ENCODE data around the gene CSRP1. TPM values are rescaled to one million over a fixed set of nuclear protein-coding genes. Genes with fewer than 3 reads are reported as not detected.

The CSRP1 gene
- polyA plus RNA-seq, 1 experiment: 957 TPM

- Histone ChIP-seq H3K36me3 (ENCODE audit: control insufficient read depth, insufficient read depth, low read length) (no peaks in the 10 kb centered on the region), H3K4me3 (ENCODE audit: low read depth, low read length) (no peak overlapping the region), H3K27me3 (ENCODE audit: control insufficient read depth, insufficient read depth, low read length) (no peaks in the 10 kb centered on the region)
- CTCF ChIA-PET: interaction anchor here (0.6 to 27.3 kb wide), 35 partner anchors 8 to 246 kb away, joined by 3 to 650 read pairs (median 5); partner anchors contain the start of gene PHLDA3
- no peak for TF ChIP-seq CTCF (IDR thresholded peaks at IDR 0.05; ENCODE audit: insufficient read depth, low read depth, low read length)
- no peak for DNase-seq (ENCODE audit: low read depth)
- POLR2A ChIA-PET: interaction anchor here (0.6 to 0.7 kb wide), 2 partner anchors 31 to 44 kb away, joined by 3 read pairs; partner anchors contain the start of gene PHLDA3
Measured at GRCh38 chr1:201513498-201514243, 6.7 kb upstream of the CSRP1 start.

- no peak overlapping the region for H3K4me3 ChIP-seq (ENCODE audit: low read depth, low read length)
- no peaks in the 10 kb centered on the region for H3K27me3 ChIP-seq (ENCODE audit: control insufficient read depth, insufficient read depth, low read length)
- no peak for DNase-seq (ENCODE audit: low read depth)
- no peaks in the 10 kb centered on the region for H3K36me3 ChIP-seq (ENCODE audit: control insufficient read depth, insufficient read depth, low read length)
- TF ChIP-seq CTCF (IDR thresholded peaks at IDR 0.05; ENCODE audit: insufficient read depth, low read depth, low read length): no peak
- CTCF ChIA-PET: interaction anchor here (0.8 to 27.3 kb wide), 26 partner anchors 10 to 264 kb away, joined by 3 to 650 read pairs (median 8); partner anchors contain the start of gene PHLDA3
- POLR2A ChIA-PET: interaction anchor here (0.7 to 1.0 kb wide), 2 partner anchors 43 to 59 kb away, joined by 5 to 8 read pairs; partner anchors contain the start of gene PHLDA3
Measured at GRCh38 chr1:201511941-201512539, 5.1 kb upstream of the CSRP1 start.

- no peak for DNase-seq (ENCODE audit: low read depth)
- no peak for TF ChIP-seq CTCF (IDR thresholded peaks at IDR 0.05; ENCODE audit: insufficient read depth, low read depth, low read length)
- POLR2A ChIA-PET: interaction anchor here (1.0 kb wide), 1 partner anchor 43 kb away, joined by 5 read pairs; the partner anchor contains the start of gene PHLDA3
- CTCF ChIA-PET: interaction anchor here (0.8 to 27.3 kb wide), 12 partner anchors 9 to 78 kb away, joined by 3 to 650 read pairs (median 41); partner anchors contain the start of gene PHLDA3
- no peak overlapping the region for H3K4me3 ChIP-seq (ENCODE audit: low read depth, low read length)
- H3K27me3 ChIP-seq (ENCODE audit: control insufficient read depth, insufficient read depth, low read length): no peaks in the 10 kb centered on the region
- no peaks in the 10 kb centered on the region for H3K36me3 ChIP-seq (ENCODE audit: control insufficient read depth, insufficient read depth, low read length)
Measured at GRCh38 chr1:201511396-201511940, 4.5 kb upstream of the CSRP1 start.

GRCh38 chr1:201510734-201511133 is 3.8 kb upstream of the CSRP1 start:
- Histone ChIP-seq H3K36me3 (ENCODE audit: control insufficient read depth, insufficient read depth, low read length) (no peaks in the 10 kb centered on the region), H3K27me3 (ENCODE audit: control insufficient read depth, insufficient read depth, low read length) (no peaks in the 10 kb centered on the region), H3K4me3 (ENCODE audit: low read depth, low read length) (no peak overlapping the region)
- ChIA-PET CTCF (interaction anchor here (1.6 to 27.3 kb wide), 9 partner anchors 8 to 77 kb away, joined by 4 to 650 read pairs (median 49); no protein-coding TSS in a partner anchor), POLR2A (no interaction called here)
- DNase-seq (ENCODE audit: low read depth): no peak
- no peak for TF ChIP-seq CTCF (IDR thresholded peaks at IDR 0.05; ENCODE audit: insufficient read depth, low read depth, low read length)
